ENCODE measurements around the gene TMEM41B.
"Not testable (repeated sequence)": the region's sequence is repeated elsewhere in the genome, so short reads cannot be mapped to it uniquely, and the experiment has no call there.

The TMEM41B gene, protein sequence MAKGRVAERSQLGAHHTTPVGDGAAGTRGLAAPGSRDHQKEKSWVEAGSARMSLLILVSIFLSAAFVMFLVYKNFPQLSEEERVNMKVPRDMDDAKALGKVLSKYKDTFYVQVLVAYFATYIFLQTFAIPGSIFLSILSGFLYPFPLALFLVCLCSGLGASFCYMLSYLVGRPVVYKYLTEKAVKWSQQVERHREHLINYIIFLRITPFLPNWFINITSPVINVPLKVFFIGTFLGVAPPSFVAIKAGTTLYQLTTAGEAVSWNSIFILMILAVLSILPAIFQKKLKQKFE
- total RNA-seq = 11.6 to 17.8 (median 14.4) reads per million in 3 donors

DNA sequence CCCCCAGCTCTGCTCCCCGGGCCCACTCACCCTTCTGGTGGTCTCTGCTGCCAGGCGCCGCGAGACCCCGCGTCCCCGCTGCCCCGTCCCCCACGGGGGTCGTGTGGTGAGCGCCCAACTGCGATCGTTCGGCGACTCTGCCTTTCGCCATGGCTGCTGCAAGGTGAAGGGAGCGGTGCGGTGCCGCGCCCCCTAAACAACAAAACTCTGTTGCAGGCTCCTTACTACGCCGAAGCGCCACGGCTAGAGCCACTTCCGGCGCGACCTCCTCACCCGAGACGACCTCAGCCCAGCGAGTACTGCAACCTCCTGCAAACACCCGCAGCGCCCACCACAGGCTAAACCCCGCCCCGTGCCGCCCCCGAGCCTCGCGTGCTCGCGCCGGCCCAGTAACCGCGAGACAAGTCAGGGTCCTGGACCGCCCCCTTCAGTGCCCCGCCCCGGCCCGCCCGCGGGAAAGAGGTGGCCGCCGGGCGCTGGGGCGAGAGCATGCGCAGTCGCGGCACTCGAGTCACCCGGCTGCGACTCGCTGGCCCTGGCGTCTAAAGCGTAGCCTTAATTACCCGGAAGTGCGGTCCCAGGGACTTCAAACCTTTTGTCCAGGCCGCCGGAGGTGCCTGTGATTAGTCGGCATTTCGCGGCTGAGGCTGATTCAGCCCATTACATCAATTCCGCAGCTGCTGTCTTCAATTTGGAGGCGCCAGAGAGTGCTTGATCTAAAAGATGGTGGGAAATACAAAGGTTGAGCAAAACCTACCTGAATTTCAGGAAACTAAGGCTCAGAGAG is at the start of gene TMEM41B:
TMEM41B (minus strand) TSS at position 303 of the 787 bp plus-strand sequence; CDS start at position 151, 152 bp downstream.
- Histone ChIP-seq H3K36me3 (ENCODE audit: control insufficient read depth, insufficient read depth, low read length) (no peaks in the 10 kb centered on the region), H3K9me3 (ENCODE audit: control insufficient read depth, low read length) (no peaks in the 10 kb centered on the region), H3K4me3 (ENCODE audit: insufficient read depth, low read depth, low read length, poor library complexity, severe bottlenecking) (peak within 1 kb of the TSS; percentile 96), H3K27ac (ENCODE audit: insufficient read depth, low read length, poor library complexity, severe bottlenecking) (peak within 1 kb of the TSS; percentile 74), H3K4me1 (ENCODE audit: control insufficient read depth, insufficient read depth, low read length, poor library complexity, severe bottlenecking) (peaks cover 8% of the 10 kb centered on the region), H3K27me3 (replicated peaks; ENCODE audit: control insufficient read depth, insufficient read depth, low read length, poor library complexity, severe bottlenecking) (no peaks in the 10 kb centered on the region)
- peak; percentile 98 to 99 (median 98) for DNase-seq

DNA sequence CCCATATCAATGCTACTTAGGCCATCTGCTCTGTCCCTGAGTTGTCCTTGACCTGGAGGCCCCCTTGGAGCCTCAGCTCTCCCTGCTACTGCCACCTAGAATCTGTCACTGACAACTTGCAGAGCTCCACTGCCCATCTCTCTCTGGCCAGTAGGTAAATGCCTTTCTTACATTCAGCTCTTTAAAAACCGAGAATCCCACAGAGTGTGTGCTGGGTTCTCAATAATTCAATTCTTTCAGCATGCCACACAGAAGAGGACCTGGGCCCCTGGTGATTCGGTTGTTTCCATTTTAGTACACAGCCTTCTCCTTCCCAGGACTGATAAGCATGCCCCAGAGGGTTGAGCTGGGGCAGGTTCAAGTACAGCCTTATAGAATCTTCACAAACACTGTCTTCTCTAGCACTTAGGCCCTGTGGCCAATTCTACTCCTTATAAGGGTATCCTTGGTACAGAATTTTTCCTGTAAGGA is 48.0 kb upstream of the TMEM41B start:
- Histone ChIP-seq H3K4me1 (ENCODE audit: control insufficient read depth, insufficient read depth, low read length, poor library complexity, severe bottlenecking) (peaks cover 6% of the 10 kb centered on the region), H3K27me3 (replicated peaks; ENCODE audit: control insufficient read depth, insufficient read depth, low read length, poor library complexity, severe bottlenecking) (no peaks in the 10 kb centered on the region)

DNA sequence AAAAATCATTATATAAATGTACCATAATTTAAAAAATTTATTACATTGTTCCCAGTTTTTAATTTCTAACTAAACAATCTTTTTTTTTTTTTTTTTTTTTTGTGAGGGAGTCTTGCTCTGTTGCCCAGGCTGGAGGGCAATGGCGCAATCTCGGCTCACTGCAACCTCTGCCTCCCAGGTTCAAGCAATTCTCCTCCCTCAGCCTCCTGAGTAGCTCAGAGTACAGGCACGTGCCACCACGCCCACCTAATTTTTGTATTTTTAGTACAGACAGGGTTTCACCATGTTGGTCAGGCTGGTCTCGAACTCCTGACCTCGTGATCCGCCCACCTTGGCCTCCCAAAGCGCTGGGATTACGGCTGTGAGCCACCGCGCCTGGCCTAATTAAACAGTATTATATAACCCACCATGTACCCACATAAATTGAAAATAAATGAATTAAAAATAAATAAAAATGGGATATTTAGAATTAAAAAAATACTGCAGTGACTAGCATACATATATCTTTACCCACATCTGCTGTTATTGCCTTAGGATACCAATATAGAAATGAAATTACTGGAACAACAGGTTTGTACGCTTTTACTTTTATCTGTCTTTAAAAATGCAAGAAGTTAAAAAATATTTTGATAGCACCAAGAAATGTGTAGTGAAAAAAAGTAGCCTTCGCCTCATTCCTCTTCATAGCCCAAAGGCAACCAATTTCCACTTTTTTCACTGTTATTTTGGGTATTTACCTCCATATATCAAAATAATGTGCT is 46.6 kb upstream of the TMEM41B start:
- H3K4me1 ChIP-seq (ENCODE audit: control insufficient read depth, insufficient read depth, low read length, poor library complexity, severe bottlenecking); DNase-seq; H3K27ac ChIP-seq (ENCODE audit: insufficient read depth, low read length, poor library complexity, severe bottlenecking); H3K9me3 ChIP-seq (ENCODE audit: control insufficient read depth, low read length); H3K27me3 ChIP-seq (replicated peaks; ENCODE audit: control insufficient read depth, insufficient read depth, low read length, poor library complexity, severe bottlenecking); H3K4me3 ChIP-seq (ENCODE audit: insufficient read depth, low read depth, low read length, poor library complexity, severe bottlenecking); H3K36me3 ChIP-seq (ENCODE audit: control insufficient read depth, insufficient read depth, low read length): not testable (repeated sequence)

More for the DNA sequence above, 48.0 kb upstream of the TMEM41B start:
- no peaks in the 10 kb centered on the region for H3K36me3 ChIP-seq (ENCODE audit: control insufficient read depth, insufficient read depth, low read length)
- no peak overlapping the region for H3K27ac ChIP-seq (ENCODE audit: insufficient read depth, low read length, poor library complexity, severe bottlenecking)
- DNase-seq = no peak
- no peaks in the 10 kb centered on the region for H3K9me3 ChIP-seq (ENCODE audit: control insufficient read depth, low read length)
- H3K4me3 ChIP-seq (ENCODE audit: insufficient read depth, low read depth, low read length, poor library complexity, severe bottlenecking) = no peak overlapping the region

DNA sequence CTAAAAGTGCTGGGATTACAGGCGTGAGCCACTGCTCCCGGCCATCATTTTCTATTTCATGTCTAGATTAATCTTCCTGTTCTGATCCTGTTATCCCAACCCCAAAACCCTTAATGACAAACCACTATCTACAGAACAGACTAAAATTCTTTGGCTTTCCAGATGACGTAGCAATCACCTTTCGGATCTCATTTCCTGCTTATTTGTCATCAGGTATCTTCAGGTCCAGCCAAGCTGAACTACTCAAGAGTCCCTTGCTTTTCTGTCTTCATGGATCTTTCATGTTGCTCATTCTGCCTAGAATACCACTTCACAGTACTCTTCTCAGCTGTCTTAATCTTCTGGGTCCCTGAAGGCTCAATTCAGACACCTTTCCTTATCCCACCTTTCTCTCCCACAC is 42.6 kb upstream of the TMEM41B start:
- Histone ChIP-seq H3K36me3 (ENCODE audit: control insufficient read depth, insufficient read depth, low read length) (no peaks in the 10 kb centered on the region), H3K27ac (ENCODE audit: insufficient read depth, low read length, poor library complexity, severe bottlenecking) (no peak overlapping the region), H3K9me3 (ENCODE audit: control insufficient read depth, low read length) (no peaks in the 10 kb centered on the region), H3K27me3 (replicated peaks; ENCODE audit: control insufficient read depth, insufficient read depth, low read length, poor library complexity, severe bottlenecking) (no peaks in the 10 kb centered on the region), H3K4me1 (ENCODE audit: control insufficient read depth, insufficient read depth, low read length, poor library complexity, severe bottlenecking) (no peaks in the 10 kb centered on the region), H3K4me3 (ENCODE audit: insufficient read depth, low read depth, low read length, poor library complexity, severe bottlenecking) (no peak overlapping the region)
- no peak for DNase-seq

DNA sequence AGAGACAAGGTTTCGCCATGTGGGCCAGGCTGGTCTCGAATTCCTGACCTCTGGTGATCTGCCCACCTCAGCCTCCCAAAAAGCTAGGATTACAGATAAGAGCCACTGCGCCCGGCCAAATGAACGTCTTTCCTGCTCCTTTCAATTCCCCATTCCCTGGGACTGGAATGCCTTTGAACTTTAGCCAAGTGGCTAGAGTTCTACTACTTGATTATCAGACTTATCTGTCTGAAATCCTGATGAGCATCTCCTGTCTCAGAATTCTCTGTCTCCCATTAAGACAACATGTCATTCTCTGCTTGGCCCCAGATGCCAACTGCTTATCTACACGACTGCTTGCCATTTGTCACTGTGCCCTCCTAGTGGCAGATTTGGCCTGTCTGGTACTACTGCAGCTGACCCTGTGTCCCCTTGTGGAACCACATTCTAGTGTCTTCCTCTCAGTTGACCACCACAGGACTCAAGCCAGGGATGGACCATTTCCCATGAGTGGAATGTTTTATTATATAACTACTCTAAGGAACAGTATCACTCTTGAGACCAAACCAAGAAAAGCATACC is 37.0 kb upstream of the TMEM41B start:
- Histone ChIP-seq H3K4me1 (ENCODE audit: control insufficient read depth, insufficient read depth, low read length, poor library complexity, severe bottlenecking) (no peaks in the 10 kb centered on the region), H3K9me3 (ENCODE audit: control insufficient read depth, low read length) (no peaks in the 10 kb centered on the region), H3K4me3 (ENCODE audit: insufficient read depth, low read depth, low read length, poor library complexity, severe bottlenecking) (no peak overlapping the region), H3K36me3 (ENCODE audit: control insufficient read depth, insufficient read depth, low read length) (no peaks in the 10 kb centered on the region), H3K27ac (ENCODE audit: insufficient read depth, low read length, poor library complexity, severe bottlenecking) (no peak overlapping the region), H3K27me3 (replicated peaks; ENCODE audit: control insufficient read depth, insufficient read depth, low read length, poor library complexity, severe bottlenecking) (no peaks in the 10 kb centered on the region)
- DNase-seq = no peak

DNA sequence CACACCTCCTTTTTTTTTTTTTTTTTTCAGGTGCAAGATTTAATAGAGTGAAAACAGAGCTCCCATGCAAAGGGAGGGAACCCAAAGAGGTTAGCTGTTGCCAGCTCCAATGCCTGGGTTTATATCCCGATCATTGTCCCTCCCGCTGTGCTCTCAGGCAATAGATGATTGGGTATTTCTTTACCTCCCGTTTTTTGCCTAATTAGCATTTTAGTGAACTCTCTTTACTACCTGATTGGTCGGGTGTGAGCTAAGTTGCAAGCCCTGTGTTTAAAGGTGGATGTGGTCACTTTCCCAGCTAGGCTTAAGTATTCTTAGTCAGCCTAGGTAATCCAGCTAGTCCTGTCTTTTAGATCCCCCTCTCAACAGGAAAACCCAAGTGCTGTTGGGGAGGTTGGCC is 33.4 kb upstream of the TMEM41B start:
- not testable (repeated sequence) for H3K9me3 ChIP-seq (ENCODE audit: control insufficient read depth, low read length); H3K36me3 ChIP-seq (ENCODE audit: control insufficient read depth, insufficient read depth, low read length); H3K4me3 ChIP-seq (ENCODE audit: insufficient read depth, low read depth, low read length, poor library complexity, severe bottlenecking); H3K4me1 ChIP-seq (ENCODE audit: control insufficient read depth, insufficient read depth, low read length, poor library complexity, severe bottlenecking); DNase-seq; H3K27ac ChIP-seq (ENCODE audit: insufficient read depth, low read length, poor library complexity, severe bottlenecking); H3K27me3 ChIP-seq (replicated peaks; ENCODE audit: control insufficient read depth, insufficient read depth, low read length, poor library complexity, severe bottlenecking)

DNA sequence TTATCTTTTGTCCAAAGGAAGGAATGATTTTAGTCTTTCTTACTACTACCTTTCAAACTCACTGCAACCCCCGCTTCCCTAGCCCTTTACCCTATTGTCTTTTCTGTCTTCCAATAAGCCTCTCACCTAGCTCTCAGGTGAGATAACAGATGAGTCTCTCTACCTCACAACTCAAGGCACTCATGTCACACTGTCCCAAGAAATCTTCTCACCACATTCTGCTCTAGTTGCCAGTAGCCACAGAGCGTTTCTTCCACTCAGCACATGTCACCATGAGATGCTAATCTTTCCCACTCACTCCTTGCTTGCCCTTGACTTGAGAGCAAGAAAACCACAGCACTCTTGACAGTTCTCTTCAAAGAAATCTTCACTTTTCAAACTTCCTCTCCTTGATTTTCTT is 32.7 kb upstream of the TMEM41B start:
- DNase-seq = no peak
- H3K27ac ChIP-seq (ENCODE audit: insufficient read depth, low read length, poor library complexity, severe bottlenecking) = no peak overlapping the region

DNA sequence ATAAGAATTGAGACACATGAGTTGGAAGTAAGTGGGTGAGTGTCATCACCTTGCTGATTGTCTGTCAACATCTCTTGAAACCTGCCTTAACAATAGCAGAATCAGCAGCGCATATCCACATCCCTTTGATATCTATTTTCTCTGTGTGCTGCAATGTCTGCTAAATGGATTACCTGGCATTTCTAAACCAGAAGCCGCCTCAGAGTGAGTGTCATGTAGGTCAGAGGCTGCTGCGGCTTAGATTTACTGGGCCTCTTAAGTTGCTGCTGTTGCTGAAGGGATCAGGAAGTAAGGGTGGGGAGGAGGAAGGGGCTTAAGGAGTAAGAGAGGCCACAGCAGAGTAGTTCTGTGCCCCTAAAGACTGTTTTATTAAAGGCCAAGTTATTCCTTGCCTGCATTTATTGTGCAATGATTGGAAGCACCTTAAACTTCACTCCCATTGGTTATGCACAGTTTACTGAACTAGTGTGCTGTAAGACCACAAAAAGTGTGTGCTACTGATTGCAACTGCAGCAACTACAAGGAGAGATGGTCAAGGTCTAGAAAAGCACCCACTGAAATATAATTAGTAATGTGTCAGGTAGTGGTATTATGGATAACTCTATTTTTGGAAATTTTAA is 29.8 kb upstream of the TMEM41B start:
- Histone ChIP-seq H3K4me3 (ENCODE audit: insufficient read depth, low read depth, low read length, poor library complexity, severe bottlenecking) (no peak overlapping the region), H3K9me3 (ENCODE audit: control insufficient read depth, low read length) (no peaks in the 10 kb centered on the region), H3K27ac (ENCODE audit: insufficient read depth, low read length, poor library complexity, severe bottlenecking) (no peak overlapping the region), H3K4me1 (ENCODE audit: control insufficient read depth, insufficient read depth, low read length, poor library complexity, severe bottlenecking) (no peaks in the 10 kb centered on the region), H3K36me3 (ENCODE audit: control insufficient read depth, insufficient read depth, low read length) (no peaks in the 10 kb centered on the region), H3K27me3 (replicated peaks; ENCODE audit: control insufficient read depth, insufficient read depth, low read length, poor library complexity, severe bottlenecking) (no peaks in the 10 kb centered on the region)
- DNase-seq = no peak

More for the DNA sequence above, 32.7 kb upstream of the TMEM41B start:
- H3K4me1 ChIP-seq (ENCODE audit: control insufficient read depth, insufficient read depth, low read length, poor library complexity, severe bottlenecking) = no peaks in the 10 kb centered on the region
- no peaks in the 10 kb centered on the region for H3K27me3 ChIP-seq (replicated peaks; ENCODE audit: control insufficient read depth, insufficient read depth, low read length, poor library complexity, severe bottlenecking)
- H3K36me3 ChIP-seq (ENCODE audit: control insufficient read depth, insufficient read depth, low read length) = no peaks in the 10 kb centered on the region
- H3K9me3 ChIP-seq (ENCODE audit: control insufficient read depth, low read length) = no peaks in the 10 kb centered on the region
- H3K4me3 ChIP-seq (ENCODE audit: insufficient read depth, low read depth, low read length, poor library complexity, severe bottlenecking) = no peak overlapping the region

DNA sequence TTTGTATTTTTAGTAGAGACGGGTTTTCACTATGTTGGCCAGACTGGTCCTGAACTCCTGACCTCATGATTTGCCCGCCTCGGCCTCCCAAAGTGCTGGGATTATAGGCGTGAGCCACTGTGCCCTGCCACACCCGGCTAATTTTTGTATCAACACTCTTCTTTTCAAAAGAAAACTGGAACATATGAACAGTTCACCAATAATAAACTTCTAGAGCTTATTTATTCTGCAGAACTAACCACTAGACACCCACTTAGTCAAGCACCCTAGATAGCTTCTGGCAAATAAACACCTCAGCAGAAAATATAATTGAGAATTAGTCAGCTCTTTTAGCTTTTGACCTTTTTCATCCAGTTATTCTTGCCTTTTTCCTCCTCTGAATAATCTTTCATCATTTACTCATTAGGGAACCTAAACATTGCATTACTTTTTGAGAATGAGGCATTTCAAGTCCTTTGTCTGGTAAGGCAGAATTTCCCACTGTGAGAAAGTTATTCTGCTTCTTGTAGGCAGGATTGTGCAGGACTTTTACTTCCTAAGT is 27.3 kb upstream of the TMEM41B start:
- no peak for DNase-seq
- Histone ChIP-seq H3K27me3 (replicated peaks; ENCODE audit: control insufficient read depth, insufficient read depth, low read length, poor library complexity, severe bottlenecking) (no peaks in the 10 kb centered on the region), H3K36me3 (ENCODE audit: control insufficient read depth, insufficient read depth, low read length) (no peaks in the 10 kb centered on the region), H3K27ac (ENCODE audit: insufficient read depth, low read length, poor library complexity, severe bottlenecking) (no peak overlapping the region), H3K9me3 (ENCODE audit: control insufficient read depth, low read length) (no peaks in the 10 kb centered on the region), H3K4me3 (ENCODE audit: insufficient read depth, low read depth, low read length, poor library complexity, severe bottlenecking) (no peak overlapping the region), H3K4me1 (ENCODE audit: control insufficient read depth, insufficient read depth, low read length, poor library complexity, severe bottlenecking) (no peaks in the 10 kb centered on the region)
